Thoracic aorta (tissue), 2 donors: ENCODE measurements around the gene HLA-E. TPM values are rescaled to one million over a fixed set of nuclear protein-coding genes. Genes with fewer than 3 reads are reported as not detected.
A peak's percentile ranks its signal among the peaks of the same experiment; 100 is the strongest.

Experiments
- ATAC-seq: fragments of 150-250 bp; one replicate; pipeline ENCODE4 v1.8.0; 2017; ENCODE audit warnings: low read depth; ENCODE audit not compliant: insufficient number of reproducible peaks, low FRiP score
- DNase-seq: peaks from one replicate; pipeline ENCODE4 v3.0.0-alpha.2; 2020; ENCODE audit warnings: low spot score
- H3K27ac ChIP-seq, 2 donors: fragments of 200-600 bp; sonication (generic); 1 replicate in 1 of 2; 2 replicates in 1 of 2; pipeline ENCODE4 v1.5.1; 2016; ENCODE audit warnings: mild to moderate bottlenecking in 2 of 2, moderate library complexity in 2 of 2
- H3K27me3 ChIP-seq: fragments of 200-600 bp; sonication (generic); replicated peaks from 2 replicates; pipeline ENCODE4 v1.6.0; 2016; ENCODE audit warnings: mild to moderate bottlenecking; ENCODE audit not compliant: insufficient read depth
- H3K36me3 ChIP-seq: fragments of 200-600 bp; sonication (generic); one replicate; pipeline ENCODE4 v1.5.1; 2016
- H3K4me1 ChIP-seq, 2 donors: fragments of 200-600 bp; sonication (generic); 1 replicate in 1 of 2; 2 replicates in 1 of 2; pipeline versions ENCODE4 v1.5.1 to v1.6.0; 2016; ENCODE audit warnings: low read depth in 2 of 2, mild to moderate bottlenecking in 1 of 2; ENCODE audit not compliant: control insufficient read depth in 1 of 2
- H3K4me3 ChIP-seq: fragments of 200-600 bp; sonication (generic); 2 replicates; pipeline ENCODE4 v1.5.1; 2016; ENCODE audit warnings: mild to moderate bottlenecking
- H3K9me3 ChIP-seq: fragments of 200-600 bp; sonication (generic); 2 replicates; pipeline ENCODE4 v1.5.1; 2016
- CTCF ChIP-seq: fragments of 200-600 bp; sonication (generic); IDR thresholded peaks from one replicate; pipeline ENCODE4 v1.5.1; 2019; ENCODE audit warnings: antibody characterized with exemption
- total RNA-seq, 2 donors: library from RNA; depleted of rRNA; stranded (reverse); fragments of >200 nt; gene quantifications; one replicate each; pipeline versions ENCODE4 v1.1.0 to v1.2.3, GENCODE V29; 2016

HLA-E gene
- total RNA-seq, 2 donors from 2014 or later: 507 to 602 TPM

GRCh38 chr6:30447237-30447636 is 42.1 kb upstream of the HLA-E start:
- Histone ChIP-seq H3K4me3 (no peak overlapping the region), H3K4me1 (peaks cover 4 to 12% of the 10 kb centered on the region in 2 donors), H3K27ac (no peak overlapping the region), H3K27me3 (peaks cover 21% of the 10 kb centered on the region), H3K36me3 (no peaks in the 10 kb centered on the region), H3K9me3 (no peaks in the 10 kb centered on the region)
- DNase-seq: no peak
- ATAC-seq: no peak
- no peak for TF ChIP-seq CTCF

GRCh38 chr6:30450548-30450908 is 38.8 kb upstream of the HLA-E start:
- Histone ChIP-seq H3K27ac (no peak overlapping the region), H3K27me3 (peaks cover 25% of the 10 kb centered on the region), H3K4me1 (peaks cover 4 to 12% of the 10 kb centered on the region in 2 donors), H3K4me3 (peak overlapping the region; percentile 55), H3K36me3 (no peaks in the 10 kb centered on the region), H3K9me3 (no peaks in the 10 kb centered on the region)
- DNase-seq (no peak), ATAC-seq (no peak)
- TF ChIP-seq CTCF: no peak

GRCh38 chr6:30450909-30451841 is 38.1 kb upstream of the HLA-E start:
- H3K4me3 ChIP-seq: peak overlapping the region; percentile 55
- no peak for TF ChIP-seq CTCF
- H3K36me3 ChIP-seq: no peaks in the 10 kb centered on the region
- ATAC-seq: no peak
- peaks cover 25% of the 10 kb centered on the region for H3K27me3 ChIP-seq
- H3K27ac ChIP-seq: no peak overlapping the region
- H3K9me3 ChIP-seq: no peaks in the 10 kb centered on the region
- DNase-seq: no peak
- H3K4me1 ChIP-seq: peaks cover 4 to 12% of the 10 kb centered on the region in 2 donors

- Histone ChIP-seq H3K27me3 (peaks cover 25% of the 10 kb centered on the region), H3K36me3 (no peaks in the 10 kb centered on the region), H3K4me1 (peaks cover 4 to 12% of the 10 kb centered on the region in 2 donors), H3K27ac (no peak overlapping the region), H3K9me3 (no peaks in the 10 kb centered on the region), H3K4me3 (no peak overlapping the region)
- no peak for TF ChIP-seq CTCF
- ATAC-seq (no peak), DNase-seq (no peak)
Observed at GRCh38 chr6:30452736-30453507, 36.4 kb upstream of the HLA-E start.

- Histone ChIP-seq H3K4me3 (peak overlapping the region; percentile 34), H3K4me1 (peaks cover 4 to 12% of the 10 kb centered on the region in 2 donors), H3K9me3 (no peaks in the 10 kb centered on the region), H3K27ac (no peak overlapping the region), H3K36me3 (no peaks in the 10 kb centered on the region), H3K27me3 (peaks cover 25% of the 10 kb centered on the region)
- ATAC-seq (no peak), DNase-seq (peak; percentile 64)
- TF ChIP-seq CTCF: peak; percentile 46
Observed at GRCh38 chr6:30453508-30454116, 35.7 kb upstream of the HLA-E start.
